ENCODE results near the gene TNNI3K. TPM values are rescaled to one million over a fixed set of nuclear protein-coding genes. Genes with fewer than 3 reads are reported as not detected.

TNNI3K gene
- total RNA-seq, 1 experiment from 2014 or later = not detected

GRCh38 chr1:74246315-74246714 is 11.1 kb downstream of the TNNI3K start:
- no peak overlapping the region for H4K91ac ChIP-seq (ENCODE audit: insufficient read length, low read depth, low read length)
- no peak overlapping the region for H3K27ac Mint-ChIP-seq
- H3K27ac ChIP-seq (ENCODE audit: insufficient read length, low read depth, low read length) = no peak overlapping the region
- H3K27me3 Mint-ChIP-seq (ENCODE audit: low read depth) = peaks cover 77% of the 10 kb centered on the region
- H3K56ac ChIP-seq (ENCODE audit: insufficient read length, low read depth, low read length) = no peak overlapping the region
- no peaks in the 10 kb centered on the region for H4K20me1 ChIP-seq (ENCODE audit: control insufficient read depth, insufficient read depth, insufficient read length)
- H2BK120ac ChIP-seq (ENCODE audit: low read depth, low read length, poor library complexity, severe bottlenecking) = no peak overlapping the region
- no peak overlapping the region for H3K18ac ChIP-seq (ENCODE audit: insufficient read length, low read depth, low read length)
- H3K9me3 Mint-ChIP-seq = peaks cover 14 to 15% of the 10 kb centered on the region in 2 experiments
- H3K14ac ChIP-seq (ENCODE audit: insufficient read depth, low read length) = no peak overlapping the region
- H3K79me1 ChIP-seq (ENCODE audit: insufficient read depth, low read depth, low read length, poor library complexity, severe bottlenecking) = no peaks in the 10 kb centered on the region
- H3K4me1 Mint-ChIP-seq = peaks cover 23 to 24% of the 10 kb centered on the region in 2 experiments
- H2AFZ ChIP-seq (ENCODE audit: low read length) = no peak overlapping the region
- no peak overlapping the region for H2BK5ac ChIP-seq (ENCODE audit: insufficient read length, low read length)
- H3K79me2 ChIP-seq (ENCODE audit: insufficient read depth, low read length) = no peaks in the 10 kb centered on the region
- H3K9me3 ChIP-seq (ENCODE audit: control insufficient read depth, low read depth, low read length) = no peaks in the 10 kb centered on the region
- no peak overlapping the region for H3K4me3 Mint-ChIP-seq
- H3T11ph ChIP-seq (ENCODE audit: low read length) = no peak overlapping the region
- no peak for TF ChIP-seq CTCF (conservative IDR thresholded peaks at IDR 0.05)
- no peak overlapping the region for H2AK5ac ChIP-seq (ENCODE audit: insufficient read length, low read length)
- H3K4ac ChIP-seq (ENCODE audit: low read depth, low read length) = no peak overlapping the region
- no CpG with 5 or more reads among the region's 2 CpGs for WGBS (ENCODE audit: extremely low coverage, insufficient read length, low lambda C conversion rate)
- H2BK20ac ChIP-seq (ENCODE audit: low read depth, low read length, poor library complexity, severe bottlenecking) = no peak overlapping the region
- H3K36me3 Mint-ChIP-seq (ENCODE audit: insufficient read depth in 1 of 3, low read depth in 3 of 3) = peaks cover 5 to 15% (median 7%) of the 10 kb centered on the region in 3 experiments
- H3K9ac ChIP-seq (ENCODE audit: extremely low read depth, insufficient read length, low read length) = no peak overlapping the region
- no peak overlapping the region for H4K8ac ChIP-seq (replicated peaks; ENCODE audit: insufficient read length, low read depth, low read length)
- no peak overlapping the region for H4K5ac ChIP-seq (ENCODE audit: insufficient read length, low read depth, low read length)
- H3K23me2 ChIP-seq (ENCODE audit: insufficient read length, low read depth, low read length, poor library complexity, severe bottlenecking) = no peaks in the 10 kb centered on the region
- no peak overlapping the region for H3K23ac ChIP-seq (ENCODE audit: insufficient read length, low read depth, low read length)
- no peaks in the 10 kb centered on the region; the same call in 1 of the 2 replicates for H3K27me3 ChIP-seq (ENCODE audit: insufficient read depth, low read length)
- DNase-seq = no peak
- no peaks in the 10 kb centered on the region for H3K4me1 ChIP-seq (ENCODE audit: insufficient read depth, low read length)
- H2BK12ac ChIP-seq (ENCODE audit: insufficient read length, low read depth, low read length) = no peak overlapping the region
- no peak overlapping the region for H3K4me2 ChIP-seq (ENCODE audit: insufficient read depth, insufficient read length, low read length)
- H2BK15ac ChIP-seq (ENCODE audit: low read depth, low read length) = no peak overlapping the region
